ENCODE results near the gene IRX4.

Gene IRX4

DNA sequence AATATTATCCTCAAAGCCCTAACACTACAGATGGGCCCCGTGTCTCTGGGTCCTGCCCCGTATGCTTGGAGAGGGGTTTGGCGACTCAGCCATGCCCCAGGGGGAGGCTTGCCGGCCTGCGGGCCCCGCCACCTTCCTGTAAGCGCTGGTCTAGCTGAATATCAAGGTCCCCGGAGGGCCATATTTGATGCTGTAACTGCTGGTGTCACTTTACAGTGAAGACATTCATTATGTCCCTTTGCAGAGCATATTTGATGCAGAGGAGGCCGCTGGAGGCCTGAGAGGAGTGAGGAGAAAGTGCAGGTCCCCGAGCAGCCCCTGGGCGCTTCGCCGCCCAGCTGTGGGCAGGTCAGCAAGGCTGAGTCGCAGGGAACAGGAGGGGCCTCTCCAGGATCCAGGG, 16.8 kb downstream of the IRX4 start:
- WGBS, 2 experiments (ENCODE audit: insufficient coverage in 2 of 2): 81 to 83% methylated on average over 13 to 14 of the region's 14 CpGs
- H3K4me1 ChIP-seq (ENCODE audit: control insufficient read depth, insufficient read depth, low read length, poor library complexity, severe bottlenecking): no peaks in the 10 kb centered on the region
- H3K36me3 ChIP-seq (ENCODE audit: control insufficient read depth, insufficient read depth, low read length): no peaks in the 10 kb centered on the region
- no peak overlapping the region for H3K4me3 ChIP-seq (ENCODE audit: extremely low read depth, insufficient read depth, low read length, poor library complexity, severe bottlenecking)
- H3K27ac ChIP-seq (ENCODE audit: low read depth, low read length, severe bottlenecking): no peak overlapping the region
- no peaks in the 10 kb centered on the region for H3K9me3 ChIP-seq (ENCODE audit: control insufficient read depth, low read length)

DNA sequence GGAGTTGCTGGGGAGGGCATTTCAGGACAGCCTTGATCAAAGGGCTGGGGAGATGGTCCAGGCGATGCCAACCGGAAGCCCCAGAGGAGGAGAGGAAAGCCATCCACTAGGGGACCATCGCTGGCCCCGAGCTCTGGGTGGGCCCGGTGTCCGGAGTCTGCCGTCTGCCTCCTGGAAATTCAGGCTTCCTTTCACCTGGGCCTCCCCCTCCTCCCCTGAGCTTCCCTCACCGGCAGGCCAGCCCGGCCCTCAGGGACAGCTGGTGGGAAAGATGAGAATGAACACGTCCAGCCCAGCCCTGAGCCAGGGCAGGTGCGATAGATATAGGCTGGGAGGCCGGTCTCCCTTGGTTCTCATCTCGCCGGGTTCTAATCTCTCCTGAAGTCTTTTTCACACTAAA, 17.2 kb downstream of the IRX4 start:
- Histone ChIP-seq H3K36me3 (ENCODE audit: control insufficient read depth, insufficient read depth, low read length) (no peaks in the 10 kb centered on the region), H3K4me3 (ENCODE audit: extremely low read depth, insufficient read depth, low read length, poor library complexity, severe bottlenecking) (no peak overlapping the region), H3K27ac (ENCODE audit: low read depth, low read length, severe bottlenecking) (no peak overlapping the region), H3K4me1 (ENCODE audit: control insufficient read depth, insufficient read depth, low read length, poor library complexity, severe bottlenecking) (no peaks in the 10 kb centered on the region), H3K9me3 (ENCODE audit: control insufficient read depth, low read length) (no peaks in the 10 kb centered on the region)
- WGBS, 2 experiments (ENCODE audit: insufficient coverage in 2 of 2): 92 to 98% methylated on average over 5 to 6 of the region's 14 CpGs

DNA sequence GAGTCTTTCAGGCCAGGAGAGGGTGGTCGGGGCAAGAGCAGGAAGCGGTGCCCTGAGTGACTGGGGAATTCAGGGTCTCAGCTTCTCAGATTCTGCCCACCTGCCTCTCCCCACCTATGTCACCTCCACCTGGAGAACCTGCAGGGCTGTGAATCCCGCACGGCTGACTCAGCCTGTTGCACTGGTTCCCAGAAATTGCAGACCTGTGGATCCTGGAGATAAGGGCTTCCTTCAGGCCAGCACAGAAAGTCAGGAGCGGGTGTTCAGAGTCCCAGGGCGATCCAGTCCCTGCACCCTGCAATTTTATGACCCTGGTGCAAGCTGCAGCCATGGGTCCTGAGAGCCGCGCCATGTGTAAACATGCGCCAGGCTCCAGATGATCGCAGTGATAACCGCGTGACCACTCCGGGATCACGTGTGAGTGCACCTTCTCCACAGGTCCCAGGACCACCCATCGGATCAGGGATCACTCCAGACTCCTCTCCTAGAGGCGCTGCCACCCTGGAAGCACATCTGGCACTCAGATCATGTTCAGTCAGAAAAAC, 17.8 kb downstream of the IRX4 start:
- Histone ChIP-seq H3K36me3 (ENCODE audit: control insufficient read depth, insufficient read depth, low read length) (no peaks in the 10 kb centered on the region), H3K4me3 (ENCODE audit: extremely low read depth, insufficient read depth, low read length, poor library complexity, severe bottlenecking) (no peak overlapping the region), H3K9me3 (ENCODE audit: control insufficient read depth, low read length) (no peaks in the 10 kb centered on the region), H3K4me1 (ENCODE audit: control insufficient read depth, insufficient read depth, low read length, poor library complexity, severe bottlenecking) (no peaks in the 10 kb centered on the region), H3K27ac (ENCODE audit: low read depth, low read length, severe bottlenecking) (no peak overlapping the region)
- WGBS, 2 experiments (ENCODE audit: insufficient coverage in 2 of 2): 96% methylated on average over 16 of the region's 16 CpGs

DNA sequence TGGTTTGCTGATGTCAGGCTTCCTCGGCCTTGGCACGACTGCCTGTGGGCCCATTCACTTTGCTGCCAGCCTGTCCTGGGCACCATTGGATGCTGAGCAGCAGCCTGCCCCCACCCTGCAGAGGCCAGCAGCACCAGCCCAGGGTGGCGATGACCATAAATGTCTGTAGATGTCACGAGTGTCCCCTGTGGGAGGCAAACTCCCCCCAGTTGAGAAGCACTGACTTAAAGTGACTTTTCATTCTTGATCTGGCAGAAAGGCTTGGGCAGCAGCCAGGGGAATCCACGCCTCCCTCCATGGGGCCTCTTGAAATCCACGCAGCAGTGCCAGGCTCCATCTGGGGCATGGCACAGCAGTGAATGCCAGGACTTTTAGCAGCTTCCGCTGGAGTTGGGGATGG, 21.8 kb downstream of the IRX4 start:
- no peak overlapping the region for H3K4me3 ChIP-seq (ENCODE audit: extremely low read depth, insufficient read depth, low read length, poor library complexity, severe bottlenecking)
- WGBS, 2 experiments (ENCODE audit: insufficient coverage in 2 of 2): 92 to 95% methylated on average over 5 to 7 of the region's 7 CpGs
- H3K9me3 ChIP-seq (ENCODE audit: control insufficient read depth, low read length): no peaks in the 10 kb centered on the region
- H3K27ac ChIP-seq (ENCODE audit: low read depth, low read length, severe bottlenecking): no peak overlapping the region
- H3K4me1 ChIP-seq (ENCODE audit: control insufficient read depth, insufficient read depth, low read length, poor library complexity, severe bottlenecking): no peaks in the 10 kb centered on the region
- no peaks in the 10 kb centered on the region for H3K36me3 ChIP-seq (ENCODE audit: control insufficient read depth, insufficient read depth, low read length)

DNA sequence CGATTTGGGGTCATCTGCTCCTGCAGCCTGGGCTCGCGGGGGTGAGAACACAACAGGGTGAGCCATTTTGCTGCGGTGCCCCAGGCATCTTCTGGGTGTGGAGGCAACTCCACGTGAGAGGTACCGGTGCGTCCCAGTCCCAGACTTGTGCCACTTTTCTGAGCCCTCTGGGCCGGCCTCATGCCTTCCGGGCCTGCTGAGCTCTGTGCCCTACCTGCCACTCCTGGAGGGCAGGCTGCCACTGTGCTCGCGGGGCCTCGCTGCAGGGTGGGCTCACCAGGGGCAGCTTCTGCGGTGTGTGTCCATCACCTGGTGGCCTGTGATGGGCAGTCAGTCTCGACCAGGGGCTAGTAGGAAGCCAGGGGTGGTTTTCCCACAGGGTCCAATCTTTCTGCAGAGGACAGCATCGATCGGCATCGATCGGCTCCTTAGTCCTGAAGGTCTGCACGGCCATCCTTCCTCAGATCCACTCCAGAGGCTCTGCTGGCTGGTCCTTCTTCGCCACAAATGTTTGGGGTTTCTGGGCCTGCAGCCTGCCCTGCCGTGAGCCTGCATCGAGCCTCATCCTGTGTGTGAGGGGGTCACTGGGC, 22.6 kb downstream of the IRX4 start:
- Histone ChIP-seq H3K27ac (ENCODE audit: low read depth, low read length, severe bottlenecking) (no peak overlapping the region), H3K4me3 (ENCODE audit: extremely low read depth, insufficient read depth, low read length, poor library complexity, severe bottlenecking) (no peak overlapping the region), H3K9me3 (ENCODE audit: control insufficient read depth, low read length) (no peaks in the 10 kb centered on the region), H3K36me3 (ENCODE audit: control insufficient read depth, insufficient read depth, low read length) (no peaks in the 10 kb centered on the region), H3K4me1 (ENCODE audit: control insufficient read depth, insufficient read depth, low read length, poor library complexity, severe bottlenecking) (no peaks in the 10 kb centered on the region)
- 80 to 85% methylated on average over 20 to 22 of the region's 22 CpGs for WGBS, 2 experiments (ENCODE audit: insufficient coverage in 2 of 2)

DNA sequence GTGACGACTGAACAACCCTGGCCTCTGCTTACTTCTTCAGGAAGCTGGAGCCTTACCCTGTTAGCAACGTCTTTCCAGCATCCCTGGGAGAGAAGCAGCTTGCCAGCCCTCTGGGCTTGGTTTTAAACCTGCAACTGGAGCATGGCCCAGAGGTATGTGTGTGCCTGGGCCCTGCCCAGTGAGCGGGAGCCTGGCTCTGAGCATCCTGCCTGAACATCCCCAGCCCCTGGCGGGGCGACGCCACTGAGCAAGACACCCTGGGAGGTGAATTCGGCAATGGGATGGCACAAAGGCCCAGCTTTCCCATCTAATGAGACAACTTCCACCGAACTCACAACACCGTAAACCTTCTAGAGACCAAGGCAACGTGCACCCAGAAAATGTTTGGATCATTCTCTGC, 23.6 kb downstream of the IRX4 start:
- Histone ChIP-seq H3K4me1 (ENCODE audit: control insufficient read depth, insufficient read depth, low read length, poor library complexity, severe bottlenecking) (no peaks in the 10 kb centered on the region), H3K9me3 (ENCODE audit: control insufficient read depth, low read length) (no peaks in the 10 kb centered on the region), H3K4me3 (ENCODE audit: extremely low read depth, insufficient read depth, low read length, poor library complexity, severe bottlenecking) (no peak overlapping the region), H3K36me3 (ENCODE audit: control insufficient read depth, insufficient read depth, low read length) (no peaks in the 10 kb centered on the region), H3K27ac (ENCODE audit: low read depth, low read length, severe bottlenecking) (no peak overlapping the region)
- WGBS, 2 experiments (ENCODE audit: insufficient coverage in 2 of 2): 88 to 95% methylated on average over 10 of the region's 10 CpGs

DNA sequence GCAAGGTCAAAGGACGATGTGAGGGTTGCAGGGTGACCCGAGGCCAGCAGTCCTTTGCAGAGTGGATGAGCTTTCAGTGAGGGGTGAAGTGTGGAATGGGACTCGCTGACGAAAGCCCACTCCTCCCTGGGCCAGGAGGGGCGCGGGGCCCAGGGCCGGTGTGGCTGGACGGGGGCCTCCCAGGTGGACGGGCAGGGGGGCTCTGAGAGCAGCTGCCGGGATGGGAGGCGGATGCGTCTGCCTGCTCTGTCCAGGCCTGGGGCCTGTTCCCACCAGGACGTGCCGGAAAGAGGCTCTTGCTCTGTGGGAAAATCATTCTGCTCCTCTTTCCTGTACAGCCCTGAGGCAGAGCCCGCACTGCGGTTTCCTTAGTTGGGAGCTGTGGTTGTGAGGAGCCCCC, 24.3 kb downstream of the IRX4 start:
- Histone ChIP-seq H3K27ac (ENCODE audit: low read depth, low read length, severe bottlenecking) (no peak overlapping the region), H3K9me3 (ENCODE audit: control insufficient read depth, low read length) (no peaks in the 10 kb centered on the region), H3K4me3 (ENCODE audit: extremely low read depth, insufficient read depth, low read length, poor library complexity, severe bottlenecking) (no peak overlapping the region), H3K36me3 (ENCODE audit: control insufficient read depth, insufficient read depth, low read length) (no peaks in the 10 kb centered on the region), H3K4me1 (ENCODE audit: control insufficient read depth, insufficient read depth, low read length, poor library complexity, severe bottlenecking) (no peaks in the 10 kb centered on the region)
- 94 to 95% methylated on average over 6 to 14 of the region's 16 CpGs for WGBS, 2 experiments (ENCODE audit: insufficient coverage in 2 of 2)

DNA sequence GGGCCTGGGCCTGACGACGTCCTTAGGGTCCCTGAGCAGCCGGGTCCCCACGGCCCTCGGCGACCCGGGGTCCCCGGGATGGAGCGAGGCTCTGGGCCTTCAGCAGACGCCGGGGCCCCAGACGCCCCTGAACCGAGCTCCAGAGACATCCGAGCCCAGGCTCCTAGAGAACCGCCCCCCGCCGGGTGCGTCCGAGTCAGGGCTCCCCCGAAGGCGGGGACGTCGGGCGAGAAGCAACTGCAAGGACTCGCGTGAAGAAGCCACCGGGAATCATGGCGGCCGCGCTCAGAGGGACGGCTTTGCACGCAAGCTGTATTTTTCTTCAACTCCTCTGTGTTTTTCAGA, 25.5 kb downstream of the IRX4 start:
- H3K9me3 ChIP-seq (ENCODE audit: control insufficient read depth, low read length): no peaks in the 10 kb centered on the region
- no peaks in the 10 kb centered on the region for H3K4me1 ChIP-seq (ENCODE audit: control insufficient read depth, insufficient read depth, low read length, poor library complexity, severe bottlenecking)
- no peak overlapping the region for H3K4me3 ChIP-seq (ENCODE audit: extremely low read depth, insufficient read depth, low read length, poor library complexity, severe bottlenecking)
- 95% methylated on average over 28 to 30 of the region's 32 CpGs for WGBS, 2 experiments (ENCODE audit: insufficient coverage in 2 of 2)
- H3K27ac ChIP-seq (ENCODE audit: low read depth, low read length, severe bottlenecking): no peak overlapping the region
- H3K36me3 ChIP-seq (ENCODE audit: control insufficient read depth, insufficient read depth, low read length): no peaks in the 10 kb centered on the region

DNA sequence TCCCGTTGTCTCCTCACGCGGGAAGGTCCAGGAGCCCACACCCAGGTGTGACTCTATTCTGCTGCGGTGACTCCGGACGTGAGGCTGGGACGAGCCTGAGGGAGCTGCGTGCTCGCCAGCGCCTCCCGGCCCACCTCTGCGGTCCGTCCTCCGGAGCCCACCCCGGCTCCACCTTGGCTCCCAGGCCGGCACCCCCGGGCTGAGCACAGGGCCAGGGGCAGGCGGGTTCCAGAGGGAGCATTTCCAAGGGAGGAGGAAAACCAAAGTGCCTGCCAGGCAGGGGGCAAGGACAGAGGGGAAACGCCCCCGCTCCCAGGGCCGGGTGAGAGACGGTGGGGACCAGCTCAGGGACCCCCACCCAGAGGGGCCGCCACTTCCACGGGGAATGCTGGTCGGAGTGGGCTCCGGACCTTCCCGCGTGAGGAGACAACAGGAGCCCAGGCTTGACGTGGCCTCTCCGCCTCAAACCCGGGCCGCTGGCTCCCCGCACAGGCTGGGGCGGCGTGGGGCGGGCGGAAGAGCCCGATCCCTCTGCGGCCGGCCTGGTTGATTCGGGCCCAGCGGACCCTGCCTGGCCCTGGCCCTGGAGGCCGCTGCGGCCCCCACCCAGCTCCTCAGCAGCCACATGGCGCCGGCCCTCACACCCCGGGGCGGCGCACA, 26.0 kb downstream of the IRX4 start:
- H3K36me3 ChIP-seq (ENCODE audit: control insufficient read depth, insufficient read depth, low read length): no peaks in the 10 kb centered on the region
- 91 to 94% methylated on average over 44 to 49 of the region's 49 CpGs for WGBS, 2 experiments (ENCODE audit: insufficient coverage in 2 of 2)

DNA sequence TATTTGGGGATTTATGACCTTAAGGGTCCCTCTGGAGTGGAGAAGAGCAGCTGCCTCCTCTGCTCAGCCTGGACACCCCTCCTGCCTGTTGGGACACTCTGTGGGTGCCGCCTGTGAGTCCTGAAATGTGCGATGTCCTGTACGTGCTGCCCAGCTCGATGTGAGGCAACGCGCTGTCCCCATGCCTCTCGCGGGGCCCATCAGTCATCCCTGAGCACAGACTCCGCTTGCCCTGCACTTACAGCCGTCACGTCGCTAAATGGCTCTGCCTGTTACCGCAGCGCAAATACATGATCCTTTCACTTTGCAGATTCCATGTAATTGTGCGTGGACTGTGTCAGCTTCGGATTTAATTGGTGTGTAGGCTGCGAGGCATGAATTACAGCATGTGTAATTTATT, 27.1 kb downstream of the IRX4 start:
- no peaks in the 10 kb centered on the region for H3K36me3 ChIP-seq (ENCODE audit: control insufficient read depth, insufficient read depth, low read length)
- no peak overlapping the region for H3K27ac ChIP-seq (ENCODE audit: low read depth, low read length, severe bottlenecking)
- H3K9me3 ChIP-seq (ENCODE audit: control insufficient read depth, low read length): no peaks in the 10 kb centered on the region
- H3K4me1 ChIP-seq (ENCODE audit: control insufficient read depth, insufficient read depth, low read length, poor library complexity, severe bottlenecking): peaks cover 10% of the 10 kb centered on the region
- H3K4me3 ChIP-seq (ENCODE audit: extremely low read depth, insufficient read depth, low read length, poor library complexity, severe bottlenecking): no peak overlapping the region
- 86 to 93% methylated on average over 14 of the region's 17 CpGs for WGBS, 2 experiments (ENCODE audit: insufficient coverage in 2 of 2)

More for the DNA sequence above, 26.0 kb downstream of the IRX4 start:
- H3K9me3 ChIP-seq (ENCODE audit: control insufficient read depth, low read length): no peaks in the 10 kb centered on the region
- no peak overlapping the region for H3K4me3 ChIP-seq (ENCODE audit: extremely low read depth, insufficient read depth, low read length, poor library complexity, severe bottlenecking)
- no peaks in the 10 kb centered on the region for H3K4me1 ChIP-seq (ENCODE audit: control insufficient read depth, insufficient read depth, low read length, poor library complexity, severe bottlenecking)
- no peak overlapping the region for H3K27ac ChIP-seq (ENCODE audit: low read depth, low read length, severe bottlenecking)

DNA sequence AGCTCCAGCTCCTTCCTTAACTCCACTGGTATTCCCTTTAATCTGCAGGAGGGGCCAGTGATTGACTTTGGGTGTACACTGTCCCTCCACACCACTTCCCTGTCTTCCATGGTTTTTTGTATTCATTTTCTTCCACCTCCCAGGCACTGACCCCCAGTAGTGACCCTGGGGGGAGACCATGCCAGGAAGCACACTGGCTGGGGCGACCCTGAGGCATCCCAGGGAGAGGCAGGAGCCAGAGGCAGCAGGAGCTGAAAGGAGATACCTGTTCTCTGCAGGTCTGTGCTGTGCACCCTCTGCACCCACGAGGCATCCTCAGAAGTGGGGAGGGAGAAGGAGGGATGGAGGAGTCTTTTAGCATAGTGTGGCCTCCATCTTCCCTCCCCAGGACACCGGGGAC, 27.6 kb downstream of the IRX4 start:
- Histone ChIP-seq H3K4me1 (ENCODE audit: control insufficient read depth, insufficient read depth, low read length, poor library complexity, severe bottlenecking) (peaks cover 11% of the 10 kb centered on the region), H3K9me3 (ENCODE audit: control insufficient read depth, low read length) (no peaks in the 10 kb centered on the region)
- WGBS, 2 experiments (ENCODE audit: insufficient coverage in 2 of 2): 57 to 65% methylated on average over 2 of the region's 3 CpGs

More for the DNA sequence above, 27.6 kb downstream of the IRX4 start:
- Histone ChIP-seq H3K27ac (ENCODE audit: low read depth, low read length, severe bottlenecking) (no peak overlapping the region), H3K36me3 (ENCODE audit: control insufficient read depth, insufficient read depth, low read length) (no peaks in the 10 kb centered on the region), H3K4me3 (ENCODE audit: extremely low read depth, insufficient read depth, low read length, poor library complexity, severe bottlenecking) (no peak overlapping the region)
